Germinal center (tissue), 1 donor: ENCODE data around the gene SNCB.

Experiments
- DNase-seq: peaks from one replicate; pipeline ENCODE4 v3.0.0; 2012; ENCODE audit warnings: mixed read lengths, low spot score

SNCB gene

DNA sequence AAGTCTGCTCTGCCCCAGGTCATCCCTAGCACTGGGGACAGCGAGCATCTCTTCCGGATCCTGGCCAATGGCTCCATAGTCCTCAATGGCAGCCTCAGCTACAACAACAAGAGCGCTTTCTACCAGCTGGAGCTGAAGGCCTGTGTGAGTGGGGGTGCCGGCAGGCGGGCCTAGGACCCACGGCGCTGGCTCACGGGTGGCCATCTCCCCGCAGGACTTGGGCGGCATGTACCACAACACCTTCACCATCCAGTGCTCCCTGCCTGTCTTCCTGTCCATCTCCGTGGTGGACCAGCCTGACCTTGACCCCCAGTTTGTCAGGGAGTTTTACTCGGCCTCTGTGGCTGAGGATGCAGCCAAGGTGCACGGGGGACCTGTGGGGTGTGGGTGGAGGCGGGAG lies 55.3 kb downstream of the SNCB start:
- DNase-seq = no peak

DNA sequence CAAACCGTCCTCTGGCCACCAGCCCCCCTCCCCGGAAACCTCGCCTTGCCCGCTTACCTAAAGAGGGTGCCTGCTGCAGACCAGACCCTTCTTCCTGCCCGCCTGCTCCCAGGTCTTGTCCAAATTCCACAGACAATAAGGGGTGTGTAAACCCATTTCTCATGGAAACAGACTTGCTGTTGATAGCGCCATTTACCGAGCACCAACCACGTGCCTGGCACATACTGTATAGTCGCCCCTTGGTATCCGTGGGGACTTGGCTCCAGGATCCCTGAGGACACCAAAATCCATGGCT lies 56.1 kb downstream of the SNCB start:
- DNase-seq = no peak

DNA sequence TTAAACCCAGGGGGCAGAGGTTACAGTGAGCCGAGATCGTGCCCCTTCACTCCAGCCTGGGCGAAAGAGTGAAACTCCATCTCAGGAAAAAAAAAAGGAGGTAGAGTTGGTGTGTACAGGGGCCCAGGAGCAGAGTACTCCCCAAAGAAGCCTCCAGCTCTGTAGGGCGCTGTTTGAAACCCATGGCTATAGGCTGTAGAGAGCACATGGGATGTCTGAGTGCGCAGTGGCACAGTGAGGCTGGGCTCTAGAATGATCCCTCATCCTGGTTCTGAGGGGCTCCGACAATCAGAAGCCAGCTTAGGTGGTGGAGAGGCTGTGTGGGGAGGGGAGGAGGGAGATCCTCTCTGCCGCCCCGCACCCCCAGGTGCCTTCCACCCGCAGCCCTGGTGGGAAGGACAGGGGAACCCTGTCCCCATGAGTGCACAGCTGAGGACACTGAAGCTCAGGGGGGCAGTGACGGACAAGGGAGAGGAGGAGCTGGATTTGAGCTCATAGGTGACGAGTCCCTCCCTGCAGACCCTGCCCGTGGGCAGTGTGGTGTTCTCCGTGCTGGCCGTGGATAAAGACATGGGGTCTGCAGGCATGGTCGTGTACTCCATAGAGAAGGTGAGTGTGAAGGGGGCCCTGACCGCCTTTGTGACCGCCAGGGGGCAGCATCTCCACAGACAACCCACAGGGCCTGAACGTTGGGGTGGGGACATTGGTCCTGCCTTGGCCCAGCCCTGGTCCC lies 56.6 kb downstream of the SNCB start:
- peak; percentile 78 for DNase-seq
